Right cardiac atrium (tissue), 5 donors: ENCODE results near the gene WFIKKN2. TPM values are rescaled to one million over a fixed set of nuclear protein-coding genes. Genes with fewer than 3 reads are reported as not detected.

ENCODE experiments used
- ATAC-seq, 2 donors: fragments of 200-7000 bp; cut with Tn5 transposase; one replicate each; pipeline versions ENCODE4 v1.8.0 to v1.9.1; 2020; ENCODE audit warnings: moderate library complexity in 2 of 2, mild to moderate bottlenecking in 1 of 2
- DNase-seq, 3 donors: peaks; one replicate each; pipeline ENCODE4 v3.0.0-alpha.2; 2020
- H3K27ac ChIP-seq: one replicate; pipeline ENCODE4 v1.5.1; 2013; ENCODE audit warnings: mild to moderate bottlenecking, low read length, control low read depth, moderate library complexity
- H3K27me3 ChIP-seq: one replicate; pipeline ENCODE4 v1.6.1; 2013; ENCODE audit not compliant: control insufficient read depth, insufficient read depth
- H3K4me1 ChIP-seq: one replicate; pipeline ENCODE4 v1.6.1; 2013; ENCODE audit warnings: low read length; ENCODE audit not compliant: control insufficient read depth, insufficient read depth
- H3K4me3 ChIP-seq: one replicate; pipeline ENCODE4 v1.5.1; 2013; ENCODE audit warnings: low read length, control low read depth
- H3K9me3 ChIP-seq: one replicate; pipeline ENCODE4 v1.6.1; 2013; ENCODE audit warnings: low read length; ENCODE audit not compliant: control insufficient read depth
- WGBS: extraction: QIAGEN DNeasy Blood & Tissue Kit; methylation state at CpG from one replicate; pipeline ENCODE4 v1.1.7; 2013; 5-methylcytosine and 5-hydroxymethylcytosine counted together
- intact Hi-C, 4 donors: fragments of 100-400 bp; cut with DNase I; formaldehyde crosslinking; loops; one replicate each; pipeline versions ENCODE4 v1.11.0 to v1.14.0; 2022 to 2023
- polyA plus RNA-seq: library from polyadenylated mRNA; stranded (reverse); fragments of 200-250 nt; gene quantifications from one replicate; pipeline ENCODE4 v1.2.3, GENCODE V29; 2013
- total RNA-seq, 4 donors: library from RNA; stranded (reverse); fragmentation: NEBNext Ultra II Directional; extraction: Animal tissue kit (Norgen Biotek cat#: 25700); gene quantifications; one replicate each; pipeline ENCODE4 v1.2.1, GENCODE V29; 2021
- donor health status: healthy with polysubstance abuse.
- donor health status: DM: no; HTN: yes; CAD: no.
- donor health status: DM: no; HTN: no; CAD: no.
- donor health status: DM: no; HTN: yes; CAD: no; lungs with severe emphysema.
- donor health status: DM: yes; HTN: yes; CAD: no.

Gene WFIKKN2
- total and polyA plus RNA-seq, 5 donors: 0.68 to 3.0 (median 1.1) TPM

DNA sequence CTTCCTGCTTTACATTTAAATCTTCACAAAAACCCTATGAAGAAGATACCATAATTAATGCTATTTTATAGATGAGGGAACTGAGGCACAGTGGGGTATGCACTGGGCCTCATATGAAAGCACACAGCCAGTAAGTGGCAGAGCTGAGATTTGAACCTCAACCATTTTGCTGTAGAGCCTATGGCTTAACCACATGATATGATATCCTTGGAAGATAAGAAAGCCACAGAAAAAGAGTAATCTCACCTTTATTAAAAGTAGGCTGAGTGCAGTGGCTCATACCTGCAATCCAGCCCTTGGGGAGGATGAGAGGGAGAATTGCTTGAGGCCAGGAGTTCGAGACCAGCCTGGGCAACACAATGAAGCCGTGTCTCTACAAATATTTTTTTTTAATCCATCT lies 45.8 kb downstream of the WFIKKN2 start:
- no peaks in the 10 kb centered on the region for H3K9me3 ChIP-seq
- H3K4me1 ChIP-seq: peaks cover 5% of the 10 kb centered on the region
- DNase-seq (no peak), ATAC-seq (no peak)
- no peak overlapping the region for H3K27ac ChIP-seq
- intact Hi-C loops: no loop called here
- 92% methylated on average over 2 of the region's 2 CpGs for WGBS
- no peak overlapping the region for H3K4me3 ChIP-seq
- H3K27me3 ChIP-seq: no peaks in the 10 kb centered on the region

DNA sequence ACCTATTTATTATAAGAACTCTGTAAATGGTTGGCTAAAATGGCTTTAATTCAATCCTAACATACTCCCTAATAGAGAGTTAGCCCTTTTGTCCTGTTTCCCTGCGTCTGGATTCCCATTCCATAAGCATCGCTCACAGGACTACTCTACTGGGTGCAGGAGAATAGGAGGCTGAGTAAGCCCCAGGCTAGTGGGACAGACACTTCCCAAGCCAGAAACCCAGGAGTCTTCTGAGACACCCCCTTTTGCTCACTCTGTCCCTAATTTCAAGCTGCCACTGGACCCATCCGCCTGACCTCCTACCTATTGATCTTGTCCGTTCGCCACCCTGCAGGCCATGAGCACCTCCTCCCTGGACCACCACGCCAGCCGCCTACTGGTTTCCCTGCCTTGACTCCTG lies 47.5 kb downstream of the WFIKKN2 start:
- intact Hi-C loops: no loop called here
- Histone ChIP-seq H3K4me1 (peaks cover 5% of the 10 kb centered on the region), H3K27ac (no peak overlapping the region), H3K4me3 (no peak overlapping the region), H3K27me3 (no peaks in the 10 kb centered on the region), H3K9me3 (no peaks in the 10 kb centered on the region)
- DNase-seq (no peak), ATAC-seq (no peak)
- 91% methylated on average over 7 of the region's 7 CpGs for WGBS

DNA sequence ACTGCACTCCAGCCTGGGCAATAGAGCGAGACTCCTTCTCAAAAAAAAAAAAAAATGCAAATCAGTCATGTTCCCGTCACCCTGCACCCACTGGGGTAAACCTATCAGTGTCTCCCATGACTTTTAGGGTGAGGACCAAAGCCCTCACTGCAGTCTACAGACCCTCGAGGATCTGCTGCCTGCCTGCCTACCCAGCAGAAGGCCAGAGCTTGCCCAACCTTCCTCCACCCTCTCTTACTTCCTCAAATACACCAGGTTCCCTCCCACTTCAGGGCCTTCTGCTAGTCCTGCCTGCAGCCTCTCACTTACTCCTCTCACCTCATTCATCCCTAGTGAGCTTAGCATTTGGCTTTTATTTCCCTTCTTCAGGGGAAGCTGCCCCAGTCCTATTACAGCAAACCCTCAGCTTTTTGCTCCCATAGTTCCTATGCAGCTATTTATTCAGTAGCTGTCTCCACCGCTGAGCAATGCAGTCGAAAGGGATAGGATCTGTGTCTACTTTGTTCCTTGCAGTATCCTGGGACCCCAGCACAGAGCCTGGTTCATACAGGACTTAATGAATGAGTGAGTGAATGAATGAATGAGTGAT lies 48.6 kb downstream of the WFIKKN2 start:
- H3K27me3 ChIP-seq: no peaks in the 10 kb centered on the region
- H3K4me1 ChIP-seq: peaks cover 5% of the 10 kb centered on the region
- DNase-seq: peak in 1 of 3 donors; percentile 53
- intact Hi-C loops: no loop called here
- WGBS: 70% methylated on average over 5 of the region's 5 CpGs
- no peaks in the 10 kb centered on the region for H3K9me3 ChIP-seq
- H3K4me3 ChIP-seq: no peak overlapping the region
- ATAC-seq: peak; percentile 56 to 59
- no peak overlapping the region for H3K27ac ChIP-seq

DNA sequence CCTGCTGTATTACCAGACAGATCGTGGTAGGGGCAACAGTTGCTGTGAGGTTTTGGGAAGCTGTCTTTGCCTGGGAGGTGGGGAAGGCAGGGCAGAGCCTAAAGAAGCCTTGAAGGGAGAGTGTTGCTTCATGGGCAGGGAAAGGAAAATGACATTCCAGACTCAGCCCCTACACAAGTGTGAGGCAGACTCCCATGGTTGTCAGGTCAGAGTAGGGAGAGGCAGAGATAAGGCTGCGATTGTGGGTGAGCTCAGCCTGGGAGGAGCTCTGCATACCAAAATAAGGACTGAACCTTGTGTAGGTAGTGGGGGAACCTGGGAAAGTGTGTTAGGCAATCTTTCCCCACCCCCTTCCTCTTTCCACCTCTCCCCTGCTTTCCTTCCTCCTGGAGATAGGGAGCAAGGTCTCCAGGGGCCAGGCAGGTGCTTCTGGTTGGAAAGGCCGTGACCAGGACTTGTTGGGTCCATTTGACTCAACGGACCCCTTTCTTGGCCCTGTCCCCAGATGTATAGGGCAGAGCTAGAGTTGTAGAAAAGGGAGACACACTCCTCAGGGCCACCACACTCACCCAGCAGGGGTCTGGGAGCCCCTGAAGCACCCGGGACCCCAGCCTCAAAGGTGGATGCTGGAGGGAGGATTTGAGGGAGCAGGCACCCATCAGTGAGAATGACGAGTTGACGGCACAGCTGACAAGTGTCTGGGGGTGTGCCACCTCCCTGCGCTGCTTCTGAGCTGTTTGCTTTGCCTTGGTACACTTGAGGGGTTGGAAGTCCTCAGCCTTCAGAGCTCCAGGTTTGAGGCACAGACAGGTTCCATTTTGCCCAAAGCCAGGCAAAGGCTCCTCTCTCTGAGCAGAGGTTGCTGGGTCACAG lies 49.3 kb downstream of the WFIKKN2 start:
- DNase-seq (no peak), ATAC-seq (peak; percentile 64 to 87)
- H3K4me3 ChIP-seq: no peak overlapping the region
- 64% methylated on average over 8 of the region's 8 CpGs for WGBS
- H3K4me1 ChIP-seq: peaks cover 5% of the 10 kb centered on the region
- intact Hi-C loops: no loop called here
- H3K27me3 ChIP-seq: no peaks in the 10 kb centered on the region
- no peaks in the 10 kb centered on the region for H3K9me3 ChIP-seq
- no peak overlapping the region for H3K27ac ChIP-seq

DNA sequence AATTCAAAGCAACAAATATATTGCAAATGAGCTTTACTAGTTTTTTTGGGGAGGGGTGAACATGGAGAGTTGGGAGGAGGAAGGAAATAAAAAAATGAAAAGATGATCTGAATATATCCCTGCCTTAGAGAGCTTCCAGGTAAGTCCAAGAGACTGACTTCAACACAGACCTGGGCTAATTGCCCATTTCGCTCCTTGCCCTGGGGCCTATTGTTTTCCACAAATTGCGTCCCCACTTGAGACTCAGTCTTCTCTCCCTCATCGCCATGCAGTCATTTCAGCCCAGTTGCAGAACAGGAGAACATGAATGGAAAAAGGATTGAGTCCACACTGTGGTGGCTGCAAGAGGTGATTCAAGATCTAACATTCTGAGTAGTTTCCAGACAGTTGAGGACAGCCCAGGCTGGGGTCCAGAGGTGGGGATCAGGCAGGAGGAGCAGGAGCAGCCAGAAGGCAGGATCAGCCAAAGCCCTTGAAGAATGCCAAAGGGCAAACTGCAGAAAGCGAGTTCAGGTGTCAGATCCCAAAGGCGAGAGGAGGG lies 52.4 kb downstream of the WFIKKN2 start:
- peaks cover 5% of the 10 kb centered on the region for H3K4me1 ChIP-seq
- intact Hi-C loops: no loop called here
- H3K9me3 ChIP-seq: no peaks in the 10 kb centered on the region
- ATAC-seq: no peak
- H3K27ac ChIP-seq: no peak overlapping the region
- DNase-seq: no peak
- no peaks in the 10 kb centered on the region for H3K27me3 ChIP-seq
- no peak overlapping the region for H3K4me3 ChIP-seq
- 91% methylated on average over 5 of the region's 5 CpGs for WGBS

DNA sequence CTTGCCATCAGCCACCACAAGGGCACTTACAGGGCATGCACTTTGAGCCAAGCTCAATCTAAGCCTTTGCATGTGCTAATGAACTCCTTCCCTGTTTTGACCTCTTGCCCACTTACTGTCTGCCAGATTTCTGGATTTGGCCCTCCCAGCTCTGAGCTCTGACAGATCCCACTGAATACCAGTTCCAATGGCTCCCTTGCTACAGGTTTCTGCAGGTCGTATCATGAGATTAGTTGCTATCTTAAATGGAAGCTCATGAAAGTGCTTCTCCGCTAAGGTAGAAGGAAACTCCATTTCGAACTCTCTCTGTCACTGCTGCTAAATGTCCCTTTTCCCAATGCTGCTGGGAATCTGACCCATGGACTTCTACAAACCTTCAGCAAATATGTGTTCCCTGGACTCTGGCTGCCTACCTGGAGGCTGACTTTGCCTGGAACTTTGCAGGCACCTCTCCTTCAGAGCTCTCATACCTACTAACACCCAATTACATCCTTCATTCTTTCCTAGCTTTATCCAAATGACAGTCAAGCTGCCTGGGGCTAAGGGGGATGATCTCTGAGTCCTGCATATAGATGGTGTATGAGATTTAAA lies 54.2 kb downstream of the WFIKKN2 start:
- intact Hi-C loops: no loop called here
- Histone ChIP-seq H3K4me3 (no peak overlapping the region), H3K4me1 (peaks cover under 1% of the 10 kb centered on the region), H3K27ac (no peak overlapping the region), H3K9me3 (no peaks in the 10 kb centered on the region), H3K27me3 (no peaks in the 10 kb centered on the region)
- no peak for ATAC-seq
- 74% methylated on average over 3 of the region's 3 CpGs for WGBS
- no peak for DNase-seq

DNA sequence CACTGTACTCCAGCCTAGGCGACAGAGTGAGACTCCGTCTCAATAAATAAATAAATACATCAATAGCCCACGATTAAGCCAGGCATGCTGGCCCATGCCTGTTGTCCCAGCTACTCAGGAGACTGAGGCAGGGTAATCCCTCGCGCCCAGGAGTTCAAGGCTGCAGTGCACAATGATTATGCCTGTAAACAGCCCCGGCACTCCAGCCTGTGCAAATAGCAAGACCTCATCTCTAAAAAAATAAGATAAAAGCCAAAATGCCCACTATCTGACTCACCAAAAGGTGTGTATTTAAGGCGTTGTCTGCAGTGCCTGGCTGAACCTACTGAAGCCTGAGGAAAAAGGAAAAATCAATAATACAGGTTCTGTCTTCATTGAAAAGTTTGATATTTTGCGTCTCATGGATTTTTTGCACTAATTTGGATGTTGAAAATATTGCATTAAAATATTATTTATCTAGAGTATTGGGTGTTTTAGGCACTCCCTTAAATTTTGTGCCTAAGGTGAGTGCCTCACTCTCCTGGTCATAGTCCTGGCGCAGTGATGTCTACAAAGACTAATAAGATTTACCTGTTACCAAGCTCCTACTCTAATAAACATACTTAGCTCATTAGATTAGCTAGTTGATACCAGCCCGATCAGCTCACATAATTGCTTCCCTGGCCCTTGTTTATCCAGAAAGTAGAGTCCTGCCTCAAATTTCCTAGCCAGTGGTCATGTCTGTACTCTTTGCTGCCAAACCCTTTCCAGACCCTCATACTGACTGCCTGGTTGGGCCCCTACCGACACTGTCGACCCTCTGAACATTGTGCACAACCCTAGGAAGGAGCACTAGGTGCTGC lies 55.5 kb downstream of the WFIKKN2 start:
- H3K27ac ChIP-seq: no peak overlapping the region
- H3K27me3 ChIP-seq: no peaks in the 10 kb centered on the region
- no peak for ATAC-seq
- H3K4me3 ChIP-seq: no peak overlapping the region
- H3K4me1 ChIP-seq: no peaks in the 10 kb centered on the region
- intact Hi-C loops: no loop called here
- WGBS: 88% methylated on average over 12 of the region's 12 CpGs
- no peaks in the 10 kb centered on the region for H3K9me3 ChIP-seq
- DNase-seq: no peak

DNA sequence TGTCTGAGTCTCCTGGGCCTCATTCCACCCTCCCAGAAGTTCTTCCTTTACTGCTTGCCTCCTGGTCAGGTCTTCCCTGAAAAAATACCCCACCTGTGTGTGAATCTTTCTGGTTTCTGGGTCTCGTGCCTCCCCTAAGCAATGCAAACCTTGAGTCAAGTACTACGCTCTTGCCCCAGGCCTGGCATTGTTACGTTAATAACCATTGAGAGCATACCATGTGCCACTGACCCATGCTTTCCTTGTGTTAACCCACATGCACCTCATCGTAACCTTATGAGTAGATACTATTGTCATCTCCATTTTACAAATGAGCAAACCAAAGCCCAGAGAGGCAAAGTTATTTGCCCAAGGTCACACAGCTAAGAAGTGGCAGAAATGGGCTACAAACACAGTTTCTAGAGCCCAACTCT lies 56.2 kb downstream of the WFIKKN2 start:
- Histone ChIP-seq H3K9me3 (no peaks in the 10 kb centered on the region), H3K27me3 (no peaks in the 10 kb centered on the region), H3K4me1 (no peaks in the 10 kb centered on the region), H3K4me3 (no peak overlapping the region), H3K27ac (no peak overlapping the region)
- DNase-seq (no peak), ATAC-seq (no peak)
- intact Hi-C loops: no loop called here
- 93% methylated on average over 4 of the region's 4 CpGs for WGBS
